NCI-H1436 treated with DMSO at 0.1 percent for 48 hours (cell line): ENCODE data around the gene DDIT4L.
"Not testable (repeated sequence)": the region's sequence is repeated elsewhere in the genome, so short reads cannot be mapped to it uniquely, and the experiment has no call there.

Source experiments
- DNase-seq: peaks from one replicate; lab custom pipeline; 2025; lab: John Stamatoyannopoulos, UW

Gene DDIT4L

GRCh38 chr4:100166297-100167039 is 23.8 kb downstream of the DDIT4L start:
- DNase-seq: no peak

DNA sequence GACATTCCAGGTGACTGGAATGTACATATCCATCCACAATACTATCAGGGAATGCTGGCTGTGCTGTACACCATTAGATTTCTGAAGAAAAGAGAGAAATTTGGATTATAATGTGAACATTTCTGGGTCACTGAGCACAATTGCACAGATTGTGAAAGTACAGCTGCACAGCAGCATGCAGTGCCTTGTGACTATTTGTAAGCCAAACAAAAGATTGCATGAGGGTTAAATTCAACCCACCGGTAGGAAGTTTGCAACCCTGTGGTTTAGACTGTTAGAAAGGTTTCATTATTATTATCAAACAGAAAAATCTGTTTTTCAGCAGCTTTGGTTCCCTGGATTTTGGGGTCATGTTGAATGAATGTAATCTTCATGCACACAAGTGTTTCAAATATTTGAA is 24.5 kb downstream of the DDIT4L start:
- DNase-seq: no peak

DNA sequence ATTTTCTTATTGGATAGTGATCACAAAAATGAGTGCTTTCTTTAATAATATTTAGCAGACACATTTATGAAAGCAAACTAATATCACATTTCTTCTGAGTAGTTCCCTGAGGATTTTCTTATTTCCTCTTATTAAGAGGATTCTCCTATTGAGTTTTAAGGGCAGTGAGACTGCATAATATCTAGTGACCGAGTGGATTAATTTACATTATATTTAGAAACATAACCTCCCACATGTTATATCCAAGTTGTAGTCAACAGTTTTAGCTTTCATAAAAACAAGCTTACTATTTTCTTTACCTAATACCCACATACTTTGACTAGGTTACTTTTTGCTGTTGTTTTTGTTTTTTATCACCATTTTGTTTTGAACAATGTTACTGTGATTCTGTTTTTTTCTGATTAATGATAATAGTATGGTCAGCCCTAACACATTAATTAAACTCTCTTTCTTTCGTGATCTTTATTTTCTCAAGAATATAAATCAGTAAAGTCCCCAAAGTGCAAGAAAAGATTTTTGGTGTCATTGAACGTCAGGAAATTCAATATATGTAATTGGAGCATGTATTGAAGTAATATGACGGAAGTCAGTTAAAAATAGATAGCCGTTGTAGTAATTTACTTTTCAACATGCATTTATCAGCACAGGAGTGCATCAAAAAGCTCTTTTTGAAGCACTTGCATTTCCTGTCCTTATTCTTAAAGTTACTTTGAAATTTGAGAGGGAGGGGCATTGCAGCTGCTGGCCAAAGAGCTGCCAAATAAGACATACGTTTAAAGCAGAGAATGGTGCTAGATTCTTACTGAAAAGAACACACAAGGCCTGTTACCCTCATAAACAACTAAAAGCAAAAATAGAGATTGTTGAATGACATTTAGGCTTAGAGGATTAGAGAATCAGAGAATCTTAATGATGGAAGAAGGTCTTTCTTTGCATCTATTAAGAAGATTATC is 25.2 kb downstream of the DDIT4L start:
- DNase-seq: no peak

- DNase-seq: no peak
Observed at GRCh38 chr4:100162027-100162685, 28.1 kb downstream of the DDIT4L start.

GRCh38 chr4:100149190-100149589 is 41.1 kb downstream of the DDIT4L start:
- no peak for DNase-seq

GRCh38 chr4:100147684-100148083 is 42.6 kb downstream of the DDIT4L start:
- DNase-seq: no peak

GRCh38 chr4:100147198-100147597 is 43.1 kb downstream of the DDIT4L start:
- DNase-seq: no peak

GRCh38 chr4:100146756-100147155 is 43.5 kb downstream of the DDIT4L start:
- DNase-seq: no peak

GRCh38 chr4:100137320-100137719 is 52.9 kb downstream of the DDIT4L start:
- not testable (repeated sequence) for DNase-seq
